ENCODE results near the gene TRIO.

TRIO gene

GRCh38 chr5:14405267-14405666 lies 262.1 kb downstream of the TRIO start:
- no peak for DNase-seq

- DNase-seq: no peak
These were observed 262.8 kb downstream of the TRIO start for GRCh38 chr5:14405706-14406553.

- no peak for DNase-seq
These were observed 263.4 kb downstream of the TRIO start for GRCh38 chr5:14406554-14406849.

GRCh38 chr5:14407051-14407450 lies 263.9 kb downstream of the TRIO start:
- DNase-seq: no peak

- no peak for DNase-seq
These were observed 264.6 kb downstream of the TRIO start for GRCh38 chr5:14407746-14408175.

- DNase-seq: no peak
These were observed 265.9 kb downstream of the TRIO start for GRCh38 chr5:14408969-14409586.

GRCh38 chr5:14410068-14410393 lies 266.9 kb downstream of the TRIO start:
- no peak for DNase-seq

GRCh38 chr5:14410394-14411201 lies 267.5 kb downstream of the TRIO start:
- DNase-seq: no peak

GRCh38 chr5:14411216-14411615 lies 268.1 kb downstream of the TRIO start:
- no peak for DNase-seq

- DNase-seq: peak; percentile 53
These were observed 270.2 kb downstream of the TRIO start for GRCh38 chr5:14413331-14413750.

GRCh38 chr5:14414007-14414406 lies 270.9 kb downstream of the TRIO start:
- no peak for DNase-seq

- no peak for DNase-seq
These were observed 271.5 kb downstream of the TRIO start for GRCh38 chr5:14414656-14415023.

GRCh38 chr5:14415024-14415697 lies 272.0 kb downstream of the TRIO start:
- DNase-seq: no peak

- DNase-seq: no peak
These were observed 272.5 kb downstream of the TRIO start for GRCh38 chr5:14415698-14416074.

GRCh38 chr5:14416621-14417275 lies 273.6 kb downstream of the TRIO start:
- no peak for DNase-seq

- no peak for DNase-seq
These were observed 274.2 kb downstream of the TRIO start for GRCh38 chr5:14417276-14417730.

GRCh38 chr5:14417792-14418765 lies 274.9 kb downstream of the TRIO start:
- no peak for DNase-seq

- DNase-seq: no peak
These were observed 276.5 kb downstream of the TRIO start for GRCh38 chr5:14419686-14420085.

GRCh38 chr5:14420101-14420811 lies 277.1 kb downstream of the TRIO start:
- DNase-seq: no peak

- no peak for DNase-seq
These were observed 278.7 kb downstream of the TRIO start for GRCh38 chr5:14421851-14422250.

All from activated CD8-positive, alpha-beta memory T cell treated with anti-CD3 and anti-CD28 coated beads, Interleukin-2, amount 50 U/mL, for 4 hours (primary cell).